Measurements from ENCODE around the gene DNAJC21.

- TF ChIP-seq CTCF (IDR thresholded peaks at IDR 0.05; ENCODE audit: low read length) (no peak), EZH2 (IDR thresholded peaks at IDR 0.05; ENCODE audit: borderline replicate concordance, low read length) (no peak)
These were observed 14.7 kb upstream of the DNAJC21 start for GRCh38 chr5:34914671-34915138.
